Testis (tissue), 2 donors: ENCODE measurements around the gene TTC8.

Experiments used
- CTCF ChIP-seq, 3 experiments: fragments of 450-650 bp in 2 of 3; fragments of 200-600 bp in 1 of 3; sonication (generic) in 1 of 3; IDR thresholded peaks; one replicate each; pipeline ENCODE4 v1.5.1; 2016 to 2019; ENCODE audit warnings: antibody characterized with exemption in 3 of 3, mild to moderate bottlenecking in 2 of 3, moderate library complexity in 1 of 3
- POLR2A ChIP-seq: fragments of 450-650 bp; IDR thresholded peaks from one replicate; pipeline ENCODE4 v1.6.1; 2017; ENCODE audit warnings: antibody characterized with exemption, mild to moderate bottlenecking, moderate library complexity

- TF ChIP-seq CTCF (IDR thresholded peaks at IDR 0.05) (no peak), POLR2A (no peak)
These were observed 3.1 kb upstream of the TTC8 start for GRCh38 chr14:88821378-88821777.
